ENCODE measurements around the gene RPS6KA2.

RPS6KA2 gene

DNA sequence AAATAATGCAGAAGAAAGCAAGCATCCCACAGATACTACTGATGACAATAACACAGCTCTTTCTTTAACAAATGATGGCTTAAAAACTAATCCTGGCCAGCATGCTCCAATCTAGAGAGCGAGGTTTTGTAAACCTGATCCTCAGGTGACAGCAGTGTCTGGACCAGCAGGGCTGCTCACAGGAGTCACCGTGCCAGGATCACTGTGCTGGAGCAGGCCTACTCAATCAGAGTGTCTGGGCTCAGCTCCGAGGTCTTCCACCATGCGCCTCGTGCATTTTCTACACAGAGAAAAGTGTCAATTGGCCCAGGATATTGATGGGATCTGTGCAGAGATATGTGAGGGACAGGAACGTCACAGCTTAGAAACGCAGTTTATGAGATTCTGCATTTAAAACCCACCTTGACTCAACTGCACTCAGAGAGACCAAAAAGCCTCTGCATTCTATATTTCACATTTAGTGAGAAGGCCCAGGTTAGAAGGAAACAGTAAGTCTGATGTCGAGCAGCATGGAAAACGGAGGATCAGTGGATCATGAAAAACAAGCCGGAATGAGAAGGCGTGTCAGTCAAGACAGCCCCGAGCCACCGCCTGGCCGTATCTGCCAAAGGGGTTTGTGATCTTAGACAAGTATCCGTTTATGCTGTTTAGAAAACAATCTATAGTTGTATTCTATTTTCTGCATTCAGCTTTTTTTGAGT, 48.4 kb downstream of the RPS6KA2 start:
- no peak for DNase-seq (ENCODE audit: low read depth in 3 of 3, low spot score in 1 of 3)

DNA sequence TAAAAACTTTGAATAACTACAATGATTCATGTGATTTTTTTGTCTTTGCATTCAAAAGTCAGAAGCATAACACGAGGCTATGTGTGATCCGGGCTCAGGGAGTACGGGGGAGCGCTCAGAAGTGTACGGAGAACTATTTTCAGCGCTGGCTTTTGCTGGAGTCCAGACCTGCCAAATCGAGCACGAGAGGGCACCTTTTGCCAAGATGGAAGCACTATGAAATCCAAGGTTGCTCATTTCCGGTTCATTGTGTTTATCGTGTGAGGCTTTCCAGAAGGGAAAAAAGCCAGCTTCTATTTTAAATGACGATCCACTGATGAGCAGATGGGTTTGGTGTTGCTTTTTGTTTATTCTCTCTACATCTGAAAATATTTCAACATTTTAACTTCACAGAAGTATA, 51.8 kb downstream of the RPS6KA2 start:
- DNase-seq (ENCODE audit: low read depth in 3 of 3, low spot score in 1 of 3), result no peak

DNA sequence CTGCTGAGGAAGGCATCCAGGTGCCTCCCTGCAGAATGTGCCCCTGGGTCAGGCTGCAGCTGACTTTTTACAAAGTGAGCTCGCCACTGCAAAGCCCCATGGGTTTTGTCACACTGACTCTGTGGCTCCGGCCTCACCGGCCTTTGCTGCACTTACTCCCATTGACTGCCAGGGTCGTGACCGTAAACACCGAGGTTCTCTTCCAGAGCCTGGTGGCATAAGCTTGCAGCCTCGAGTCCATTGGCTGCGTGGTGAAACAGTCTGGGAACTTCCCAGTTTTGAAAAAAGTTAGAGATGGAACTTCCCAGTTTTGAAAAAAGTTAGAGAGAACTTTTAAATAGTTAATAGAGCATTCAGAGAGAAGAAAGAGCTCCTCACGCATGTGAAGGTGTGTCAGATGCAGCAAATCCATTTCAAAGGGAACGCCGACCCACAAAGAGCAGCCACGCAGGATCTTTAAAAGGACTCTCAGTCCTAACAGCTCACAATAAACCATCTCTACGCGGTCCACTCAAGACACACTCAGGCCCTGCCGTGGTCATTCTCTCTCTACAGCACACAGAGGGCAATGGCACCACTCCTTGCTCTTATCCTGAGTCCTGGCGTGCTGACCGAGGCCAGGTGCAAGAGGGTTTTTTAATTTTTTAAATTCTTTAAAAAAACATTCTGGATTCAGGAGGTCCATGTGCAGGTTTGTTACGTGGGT, 53.4 kb downstream of the RPS6KA2 start:
- no peak for DNase-seq (ENCODE audit: low read depth in 3 of 3, low spot score in 1 of 3)

DNA sequence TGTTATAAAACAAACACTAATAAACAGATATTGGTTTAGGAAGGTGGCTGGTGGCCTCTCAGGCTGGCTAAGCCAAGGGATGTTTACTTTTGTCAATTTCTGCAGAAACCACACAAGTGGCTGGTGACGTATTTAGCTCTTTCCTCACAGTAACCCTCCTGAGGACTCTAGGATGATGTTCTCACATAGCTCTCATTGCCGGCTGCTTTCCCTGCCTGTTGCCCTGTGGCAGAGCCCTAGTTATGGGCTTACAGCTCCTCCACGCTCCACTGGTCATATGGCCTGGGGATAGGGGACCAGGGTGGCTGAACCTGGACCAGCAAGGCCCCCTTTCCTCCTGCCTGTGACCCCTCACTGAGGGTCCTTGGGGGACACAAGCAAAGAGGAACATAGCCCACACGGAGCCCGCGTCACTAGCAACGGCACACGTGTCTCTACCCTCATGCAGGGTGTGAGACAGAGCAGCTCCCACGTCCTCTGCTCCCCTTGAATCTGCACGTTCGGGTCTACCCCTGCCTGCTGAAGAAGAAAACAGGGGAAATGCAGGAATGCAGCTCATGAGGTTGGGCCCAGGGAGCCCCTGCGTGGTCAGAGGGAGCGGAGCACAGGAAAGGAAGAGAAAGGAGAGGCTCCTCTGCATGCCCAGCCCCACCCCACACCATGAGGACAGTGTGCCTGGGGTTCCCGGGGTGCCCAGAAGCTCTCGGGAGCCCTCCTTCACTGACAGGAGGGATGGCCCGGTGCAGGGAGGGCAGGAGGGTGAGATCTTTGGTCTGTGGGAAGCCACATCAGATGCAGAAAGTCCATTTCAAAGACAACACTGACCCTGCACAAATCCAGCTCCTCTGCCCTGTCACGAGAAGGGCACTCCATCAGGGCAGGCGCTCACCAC, 54.4 kb downstream of the RPS6KA2 start:
- no peak for DNase-seq (ENCODE audit: low read depth in 3 of 3, low spot score in 1 of 3)

DNA sequence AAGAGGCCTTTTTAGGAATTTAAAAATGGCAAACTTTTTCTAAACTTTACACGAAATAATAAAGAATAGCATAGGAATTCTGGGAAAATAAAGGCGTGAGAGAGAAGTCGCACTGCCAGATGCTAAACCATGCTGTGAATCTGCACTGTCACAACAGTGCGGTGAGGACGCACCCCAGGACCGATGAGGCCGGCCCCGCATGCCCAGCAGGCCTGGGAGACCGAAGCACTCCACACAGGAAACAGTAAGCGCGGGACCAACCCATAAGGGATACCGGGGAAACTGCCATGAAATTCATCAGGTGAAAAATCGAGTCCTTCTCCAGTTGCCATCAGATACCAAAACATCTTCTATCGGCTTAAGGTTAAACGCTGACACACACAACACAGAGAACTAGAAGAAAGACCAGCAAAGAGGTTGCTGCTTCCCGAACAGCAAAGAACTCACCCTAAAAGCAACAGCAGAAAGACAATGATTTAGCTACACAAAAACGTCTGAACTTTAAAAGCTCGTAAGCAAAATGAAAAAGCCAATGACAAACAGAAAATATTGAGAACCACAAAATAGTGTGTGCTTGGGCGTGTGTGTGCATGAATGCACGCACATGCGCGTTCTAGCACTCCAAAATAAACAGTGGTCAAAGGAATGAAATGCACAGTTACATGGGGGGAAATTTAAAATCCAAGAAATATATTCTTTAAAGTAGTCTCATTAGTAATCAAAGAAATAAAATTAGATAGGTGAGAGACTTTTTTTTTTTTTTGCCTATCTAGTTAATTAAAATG, 55.9 kb downstream of the RPS6KA2 start:
- no peak for DNase-seq (ENCODE audit: low read depth in 3 of 3, low spot score in 1 of 3)

DNA sequence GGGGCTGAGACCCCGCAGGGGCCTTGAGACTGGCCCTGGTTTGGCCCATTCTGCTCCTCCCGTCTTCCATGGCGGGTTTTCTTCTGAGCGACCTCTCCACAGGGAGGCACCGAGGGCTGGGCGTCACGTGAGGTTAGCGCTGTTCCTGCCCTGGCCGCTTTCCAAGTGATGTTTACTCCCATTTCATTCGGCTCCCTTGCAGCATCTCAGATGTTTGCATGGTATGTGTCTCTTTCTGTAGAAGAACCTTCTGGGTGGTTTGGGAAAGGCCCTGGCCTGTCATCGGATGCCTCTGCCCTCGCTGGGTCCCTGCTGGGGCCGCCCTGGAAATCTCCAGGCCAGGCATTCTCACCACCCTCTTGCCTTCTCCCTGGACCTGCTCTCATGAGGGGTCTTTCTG, 57.8 kb downstream of the RPS6KA2 start:
- no peak for DNase-seq (ENCODE audit: low read depth in 3 of 3, low spot score in 1 of 3)

DNA sequence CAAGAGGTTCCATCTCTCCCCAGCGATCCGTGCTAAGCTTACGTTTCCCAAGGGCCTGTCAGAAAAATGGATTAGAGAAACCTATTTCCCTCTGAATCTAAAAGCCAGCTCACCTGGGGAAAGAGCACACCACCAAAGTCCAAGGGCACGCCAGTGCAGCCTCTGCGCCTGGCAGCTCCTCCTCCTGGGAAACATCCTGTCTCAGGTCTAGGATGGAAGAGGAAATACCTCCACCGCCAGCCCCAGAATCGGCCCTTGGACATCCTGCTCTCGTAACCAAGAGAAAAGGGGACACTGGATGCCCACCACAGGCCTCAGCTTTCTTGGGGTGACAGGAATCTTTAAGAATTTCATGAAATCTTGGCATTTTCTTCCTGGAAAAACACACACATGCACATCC, 59.2 kb downstream of the RPS6KA2 start:
- no peak for DNase-seq (ENCODE audit: low read depth in 3 of 3, low spot score in 1 of 3)

DNA sequence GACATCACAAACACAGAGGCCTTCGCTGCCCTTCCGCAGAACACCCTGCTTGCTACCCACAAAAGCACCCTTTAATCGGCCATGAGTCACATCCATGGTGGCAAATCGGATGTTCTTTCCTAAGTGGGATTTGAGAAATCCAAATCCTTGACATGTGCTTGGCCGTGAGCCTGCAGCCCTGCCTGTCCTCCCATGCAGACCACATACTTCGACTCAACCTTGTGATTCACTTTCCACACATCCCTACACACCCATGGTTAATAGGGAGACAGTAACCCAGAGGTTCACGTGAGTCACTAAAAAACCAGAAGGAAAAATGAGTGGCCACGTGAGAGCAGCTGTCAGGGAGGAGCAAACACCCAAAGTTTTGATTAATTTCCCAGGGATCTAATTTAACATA, 59.9 kb downstream of the RPS6KA2 start:
- DNase-seq (ENCODE audit: low read depth in 3 of 3, low spot score in 1 of 3), result no peak

DNA sequence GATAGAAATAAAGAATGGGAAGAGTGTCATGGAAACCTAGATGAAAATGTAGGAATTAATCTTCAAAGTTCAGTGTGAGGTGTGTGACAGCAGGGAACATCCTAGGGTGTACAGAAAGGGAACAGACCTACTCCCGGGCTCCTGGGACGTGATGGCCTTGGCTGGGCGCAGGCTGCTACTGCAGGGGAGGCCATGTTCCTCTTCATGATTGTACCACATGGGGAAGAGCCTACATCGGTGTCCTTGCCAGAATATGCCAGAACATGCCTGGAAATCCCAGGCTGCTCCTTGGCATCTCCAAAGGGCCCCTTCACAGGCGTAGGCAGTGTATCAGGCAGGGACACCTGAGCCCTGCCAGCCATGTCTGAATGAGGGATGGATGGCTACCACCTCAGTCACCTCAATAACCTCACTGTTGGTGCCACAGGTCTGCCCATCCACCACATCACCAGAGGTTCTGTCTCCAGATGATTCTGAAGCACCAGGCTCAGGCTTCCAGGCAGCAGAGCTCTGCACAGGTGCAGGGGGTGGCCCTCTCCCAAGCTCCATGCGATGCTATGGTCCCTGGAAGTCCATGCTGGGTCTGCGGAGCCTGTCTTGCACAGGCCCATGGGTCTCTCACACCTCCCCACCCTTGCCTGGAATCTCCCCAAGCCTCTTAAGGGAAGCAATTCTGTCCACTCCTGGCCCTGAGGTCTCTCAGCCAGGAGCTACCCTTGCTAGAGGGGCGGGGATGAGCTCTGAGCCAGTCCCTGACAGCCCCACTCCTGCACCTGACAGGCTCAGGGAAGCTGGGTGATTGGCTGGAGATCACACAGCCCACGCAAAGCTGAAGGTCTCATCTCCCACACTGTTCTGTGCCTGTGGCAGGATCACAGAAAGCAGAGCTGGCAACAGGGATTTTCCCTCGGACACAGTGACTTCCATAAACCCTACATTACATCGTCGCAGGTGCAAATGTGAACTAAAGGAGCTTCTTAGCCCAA, 60.7 kb downstream of the RPS6KA2 start:
- no peak for DNase-seq (ENCODE audit: low read depth in 3 of 3, low spot score in 1 of 3)

DNA sequence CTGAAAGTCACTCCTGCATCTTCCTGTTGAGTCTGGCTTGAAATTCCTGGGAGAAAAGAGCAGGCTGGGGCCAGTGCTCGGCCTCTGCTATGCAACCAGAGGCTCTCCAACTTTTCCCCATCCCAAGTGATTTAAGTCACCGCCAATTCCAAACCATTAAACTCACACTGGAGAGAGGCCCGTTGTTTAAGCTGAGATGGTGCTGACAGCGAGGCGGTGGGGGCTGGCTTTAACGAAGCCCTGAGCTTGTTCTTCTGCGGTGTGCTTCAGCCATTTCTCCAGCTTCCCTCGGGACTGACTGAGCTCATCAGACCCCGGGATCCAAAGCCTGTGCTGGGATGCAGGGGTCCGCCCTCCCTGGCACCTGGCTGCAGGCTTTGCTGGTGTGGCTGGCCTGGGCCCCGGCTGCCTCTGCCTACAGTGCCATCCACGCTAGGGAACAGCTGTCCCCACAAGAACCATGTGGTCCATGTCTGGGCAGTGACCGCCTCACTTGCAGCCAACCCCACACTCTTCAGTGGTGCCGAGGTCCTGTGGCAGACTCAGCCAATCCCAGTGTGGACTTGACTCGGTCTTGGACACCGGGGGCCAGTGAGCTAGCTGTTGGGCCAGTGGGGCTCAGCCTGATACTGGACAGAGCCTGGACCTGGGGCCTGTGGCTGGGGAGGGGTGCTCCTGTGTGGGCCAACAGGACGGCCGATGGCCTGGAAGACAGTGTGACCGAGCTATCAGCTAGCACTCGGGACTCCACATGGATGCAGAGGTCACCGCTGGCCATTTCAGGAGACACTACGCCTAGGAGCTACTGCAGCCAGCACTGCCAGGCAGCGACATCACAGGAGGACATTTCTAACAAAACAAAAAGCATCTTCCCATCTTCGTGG, 61.7 kb downstream of the RPS6KA2 start:
- no peak for DNase-seq (ENCODE audit: low read depth in 3 of 3, low spot score in 1 of 3)

DNA sequence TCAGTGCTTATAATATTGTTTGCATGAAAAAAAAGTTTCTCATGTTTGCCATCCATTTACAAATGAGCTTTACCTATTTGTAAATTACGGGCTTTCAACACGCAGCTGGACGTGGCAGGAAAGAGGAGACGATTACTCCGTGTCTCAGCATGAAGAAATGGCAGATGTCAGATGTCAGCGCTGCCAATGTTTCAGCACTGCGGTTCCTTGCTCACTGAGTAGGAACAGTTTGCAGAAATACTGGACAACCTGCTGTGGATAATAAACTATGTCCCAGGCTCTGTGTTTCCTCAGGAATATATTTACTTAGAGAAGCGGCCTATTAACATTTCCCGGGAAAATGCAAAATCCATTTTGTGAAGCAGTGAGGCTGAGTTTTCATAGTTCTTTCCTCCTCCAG, 63.2 kb downstream of the RPS6KA2 start:
- DNase-seq (ENCODE audit: low read depth in 3 of 3, low spot score in 1 of 3), result no peak

DNA sequence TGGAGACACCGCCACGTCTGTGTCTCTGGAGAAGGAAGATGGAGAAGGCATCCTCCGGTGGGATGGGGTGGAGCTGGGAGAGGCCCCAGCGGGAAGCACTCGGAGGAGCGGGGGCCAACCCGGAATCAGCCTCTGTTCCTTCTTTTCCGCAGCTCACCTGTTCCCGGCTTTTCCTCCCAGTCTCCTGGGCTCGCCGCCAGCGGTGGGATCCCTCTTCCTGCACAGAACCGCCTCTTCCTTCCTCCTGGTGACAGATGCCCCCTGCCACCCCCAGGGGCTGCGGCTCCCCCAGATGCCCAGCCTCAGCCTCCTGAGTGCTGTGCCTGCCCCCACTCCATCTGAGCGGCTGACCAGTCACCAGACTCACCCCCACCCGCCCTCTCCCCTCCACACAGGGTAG, 63.9 kb downstream of the RPS6KA2 start:
- DNase-seq (ENCODE audit: low read depth in 3 of 3, low spot score in 1 of 3), result no peak

DNA sequence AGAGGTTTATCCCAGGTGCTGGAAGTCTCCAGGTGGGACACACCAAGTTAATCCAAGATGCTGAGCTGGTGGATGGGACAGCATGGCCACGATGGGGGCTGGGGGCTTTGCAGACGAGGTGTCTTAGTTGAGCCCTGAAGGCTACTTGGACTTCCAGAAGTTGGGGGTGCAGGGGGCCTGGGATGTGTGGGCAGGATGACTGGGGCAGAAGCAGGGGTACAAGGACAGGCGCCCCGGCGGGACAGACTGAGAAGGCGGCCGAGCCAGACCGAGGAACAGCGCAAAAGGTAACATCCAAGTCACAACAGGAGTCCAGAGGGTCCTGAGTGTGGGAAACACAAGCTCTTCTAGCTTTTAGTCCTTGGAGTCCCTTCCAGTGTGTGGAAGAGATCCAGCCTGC, 64.3 kb downstream of the RPS6KA2 start:
- no peak for DNase-seq (ENCODE audit: low read depth in 3 of 3, low spot score in 1 of 3)

DNA sequence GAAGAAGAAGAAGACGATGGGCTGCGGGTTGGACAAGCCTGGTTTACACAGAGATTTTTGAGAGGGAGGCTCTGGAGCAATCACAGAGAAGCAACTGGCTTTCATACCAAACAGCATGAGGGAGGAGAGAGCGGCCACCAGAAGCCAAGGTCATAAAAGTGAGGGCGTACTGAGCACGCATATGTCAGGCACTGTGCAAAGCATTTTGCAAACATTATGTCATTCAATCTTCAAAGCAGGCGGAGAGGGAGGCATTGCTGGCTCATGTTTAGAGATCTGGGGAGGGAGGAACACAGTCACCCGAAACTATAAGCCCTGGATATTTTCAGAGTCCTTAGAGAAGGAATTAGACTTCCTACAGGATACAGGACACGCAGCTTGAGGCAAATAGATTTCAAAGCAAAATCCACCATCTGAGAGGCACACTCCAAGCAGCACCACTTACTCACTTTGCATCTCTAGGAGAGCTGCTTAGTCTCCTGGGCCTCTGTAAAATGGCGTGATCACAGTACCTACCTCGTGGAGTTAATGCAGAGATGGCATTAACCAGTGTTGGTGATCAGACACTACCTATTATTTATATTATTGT, 65.2 kb downstream of the RPS6KA2 start:
- DNase-seq (ENCODE audit: low read depth in 3 of 3, low spot score in 1 of 3), result no peak

DNA sequence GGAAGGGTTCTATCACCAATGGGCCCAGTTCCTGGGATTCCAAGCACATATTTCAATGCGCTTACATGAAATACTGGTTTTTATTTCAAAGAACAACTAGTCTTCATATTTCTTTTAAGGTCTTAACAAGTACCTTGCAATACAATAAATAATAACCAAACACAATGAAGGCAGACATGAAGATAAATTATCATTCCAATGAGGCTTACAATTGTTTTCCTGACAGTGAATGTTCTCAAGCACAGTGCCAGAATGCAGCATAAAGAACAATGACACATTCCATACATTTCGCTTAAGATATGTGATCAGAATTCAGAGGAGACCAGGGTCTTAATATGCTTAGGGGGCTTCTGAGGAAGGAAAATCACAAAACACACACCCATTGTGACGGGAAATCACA, 66.8 kb downstream of the RPS6KA2 start:
- DNase-seq (ENCODE audit: low read depth in 3 of 3, low spot score in 1 of 3), result no peak

DNA sequence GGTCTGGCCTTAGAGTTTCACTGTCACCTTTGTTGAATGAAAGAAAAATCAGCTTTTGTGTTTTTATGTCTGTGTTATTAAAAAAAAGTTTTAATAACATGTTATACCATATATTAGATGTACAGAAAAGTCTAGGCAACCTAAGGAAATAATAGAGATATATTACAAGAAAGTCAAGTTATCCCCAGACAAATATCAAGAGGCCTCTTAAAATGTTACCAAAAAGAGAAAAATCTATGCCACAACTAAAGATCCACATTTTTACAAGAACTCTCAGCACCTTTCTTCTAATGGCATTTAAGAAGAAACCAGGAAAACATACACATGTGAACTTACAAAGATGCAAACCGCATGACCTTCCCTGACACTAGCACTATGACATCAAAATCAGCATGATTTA, 67.4 kb downstream of the RPS6KA2 start:
- DNase-seq (ENCODE audit: low read depth in 3 of 3, low spot score in 1 of 3), result no peak

DNA sequence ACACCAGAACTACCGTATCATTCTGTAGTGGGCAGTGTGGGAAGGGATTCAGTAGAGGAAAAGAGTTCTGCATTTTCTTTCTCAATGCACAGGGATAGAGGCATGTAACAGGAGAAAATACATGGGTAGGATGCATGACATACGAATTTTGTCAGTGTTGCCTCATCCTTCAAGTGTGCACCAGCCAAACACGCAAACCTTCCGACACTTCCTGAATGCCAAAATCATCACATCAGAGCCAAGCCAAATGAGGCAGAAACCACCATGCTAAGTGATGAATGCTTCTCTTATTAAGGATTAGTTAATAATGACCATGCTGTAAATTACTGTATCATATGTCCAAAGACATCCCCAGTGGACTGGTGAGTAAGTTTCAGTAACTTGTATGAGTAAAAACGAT, 67.8 kb downstream of the RPS6KA2 start:
- no peak for DNase-seq (ENCODE audit: low read depth in 3 of 3, low spot score in 1 of 3)

DNA sequence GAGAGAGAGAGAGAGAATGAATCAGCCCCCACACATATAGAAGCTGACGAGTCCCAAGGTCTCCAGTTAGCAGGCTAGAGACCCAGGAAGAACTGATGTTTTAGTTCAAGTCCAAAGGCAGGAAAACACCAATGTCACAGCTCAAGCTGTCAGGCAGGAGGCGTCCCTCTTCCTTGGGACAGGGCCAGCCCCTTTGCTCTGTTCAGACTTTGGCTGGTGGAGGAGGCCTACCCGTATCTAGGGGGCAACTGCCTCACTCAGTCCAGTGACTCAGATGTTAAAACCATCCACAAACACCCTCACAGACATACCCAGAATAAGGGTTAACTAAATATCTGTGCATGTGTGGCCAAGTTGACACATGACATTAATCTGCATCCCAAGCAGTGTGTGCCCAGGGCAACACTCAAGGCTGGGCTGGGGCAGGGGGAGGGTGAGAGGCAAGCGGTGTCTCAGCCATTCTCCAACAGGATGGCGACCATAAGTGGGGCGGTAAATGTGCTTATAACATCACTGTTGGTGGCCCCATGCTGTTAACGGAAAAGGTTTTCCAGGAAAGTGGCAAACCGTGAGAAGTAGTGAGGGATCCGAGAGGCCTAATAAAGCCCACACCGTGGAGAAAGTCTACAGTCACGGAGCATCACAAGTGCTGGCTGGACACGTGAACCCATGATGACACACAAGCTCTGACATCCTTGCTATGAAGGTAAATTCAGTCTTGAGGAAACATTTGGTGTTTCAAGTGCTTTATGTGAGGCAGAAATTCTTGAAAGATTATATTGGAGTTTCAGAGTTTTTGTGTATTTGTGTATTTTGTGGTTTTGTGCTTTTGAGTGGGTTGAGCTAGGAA, 68.7 kb downstream of the RPS6KA2 start:
- no peak for DNase-seq (ENCODE audit: low read depth in 3 of 3, low spot score in 1 of 3)

Data from stimulated activated CD4-positive, alpha-beta T cell treated with anti-CD3 and anti-CD28 coated beads, TNF-alpha, amount 100 ng/mL, for 1 hour (primary cell).